ENCODE measurements around the gene SNRPN.
"Not testable (repeated sequence)": the region's sequence is repeated elsewhere in the genome, so short reads cannot be mapped to it uniquely, and the experiment has no call there.

Gene SNRPN

GRCh38 chr15:24924621-24925020 is 30.2 kb upstream of the SNRPN start:
- TF ChIP-seq CTCF (IDR thresholded peaks at IDR 0.05) = no peak
- no peaks in the 10 kb centered on the region for H3K27me3 ChIP-seq
- H3K36me3 ChIP-seq = no peaks in the 10 kb centered on the region
- no peaks in the 10 kb centered on the region for H3K9me3 ChIP-seq
- H3K4me1 ChIP-seq (ENCODE audit: control insufficient read depth in 1 of 2, insufficient read depth in 1 of 2, low read depth in 1 of 2, low read length in 1 of 2) = no peaks in the 10 kb centered on the region
- no peak overlapping the region for H3K27ac ChIP-seq
- H3K4me3 ChIP-seq (ENCODE audit: low read depth in 1 of 2, low read length in 1 of 2) = no peak overlapping the region

- H3K27ac ChIP-seq; H3K4me1 ChIP-seq (ENCODE audit: control insufficient read depth in 1 of 2, insufficient read depth in 1 of 2, low read depth in 1 of 2, low read length in 1 of 2); H3K4me3 ChIP-seq (ENCODE audit: low read depth in 1 of 2, low read length in 1 of 2); H3K36me3 ChIP-seq; H3K9me3 ChIP-seq; H3K27me3 ChIP-seq: not testable (repeated sequence)
These were observed 22.7 kb upstream of the SNRPN start for GRCh38 chr15:24931874-24932732.

GRCh38 chr15:24933716-24934115 is 21.1 kb upstream of the SNRPN start:
- H3K4me3 ChIP-seq (ENCODE audit: low read depth in 1 of 2, low read length in 1 of 2) = no peak overlapping the region
- TF ChIP-seq CTCF (IDR thresholded peaks at IDR 0.05) = no peak
- H3K4me1 ChIP-seq (ENCODE audit: control insufficient read depth in 1 of 2, insufficient read depth in 1 of 2, low read depth in 1 of 2, low read length in 1 of 2) = no peaks in the 10 kb centered on the region
- H3K36me3 ChIP-seq = no peaks in the 10 kb centered on the region
- H3K27ac ChIP-seq = no peak overlapping the region
- H3K9me3 ChIP-seq = no peaks in the 10 kb centered on the region
- H3K27me3 ChIP-seq = no peaks in the 10 kb centered on the region

GRCh38 chr15:24938224-24938623 is 16.6 kb upstream of the SNRPN start:
- H3K9me3 ChIP-seq; H3K4me3 ChIP-seq (ENCODE audit: low read depth in 1 of 2, low read length in 1 of 2); H3K36me3 ChIP-seq; H3K27ac ChIP-seq; H3K27me3 ChIP-seq; H3K4me1 ChIP-seq (ENCODE audit: control insufficient read depth in 1 of 2, insufficient read depth in 1 of 2, low read depth in 1 of 2, low read length in 1 of 2): not testable (repeated sequence)

GRCh38 chr15:24940236-24940635 is 14.6 kb upstream of the SNRPN start:
- Histone ChIP-seq H3K36me3 (no peaks in the 10 kb centered on the region), H3K27me3 (no peaks in the 10 kb centered on the region), H3K4me3 (ENCODE audit: low read depth in 1 of 2, low read length in 1 of 2) (no peak overlapping the region), H3K9me3 (no peaks in the 10 kb centered on the region), H3K27ac (no peak overlapping the region), H3K4me1 (ENCODE audit: control insufficient read depth in 1 of 2, insufficient read depth in 1 of 2, low read depth in 1 of 2, low read length in 1 of 2) (no peaks in the 10 kb centered on the region)
- TF ChIP-seq CTCF (IDR thresholded peaks at IDR 0.05) = no peak

- no peak overlapping the region for H3K4me3 ChIP-seq (ENCODE audit: low read depth in 1 of 2, low read length in 1 of 2)
- H3K27me3 ChIP-seq = no peaks in the 10 kb centered on the region
- H3K36me3 ChIP-seq = no peaks in the 10 kb centered on the region
- H3K4me1 ChIP-seq (ENCODE audit: control insufficient read depth in 1 of 2, insufficient read depth in 1 of 2, low read depth in 1 of 2, low read length in 1 of 2) = no peaks in the 10 kb centered on the region
- H3K9me3 ChIP-seq = no peaks in the 10 kb centered on the region
- no peak overlapping the region for H3K27ac ChIP-seq
- no peak for TF ChIP-seq CTCF (IDR thresholded peaks at IDR 0.05)
These were observed 11.4 kb upstream of the SNRPN start for GRCh38 chr15:24943361-24943760.
